ENCODE data around the gene LNP1.

DNA sequence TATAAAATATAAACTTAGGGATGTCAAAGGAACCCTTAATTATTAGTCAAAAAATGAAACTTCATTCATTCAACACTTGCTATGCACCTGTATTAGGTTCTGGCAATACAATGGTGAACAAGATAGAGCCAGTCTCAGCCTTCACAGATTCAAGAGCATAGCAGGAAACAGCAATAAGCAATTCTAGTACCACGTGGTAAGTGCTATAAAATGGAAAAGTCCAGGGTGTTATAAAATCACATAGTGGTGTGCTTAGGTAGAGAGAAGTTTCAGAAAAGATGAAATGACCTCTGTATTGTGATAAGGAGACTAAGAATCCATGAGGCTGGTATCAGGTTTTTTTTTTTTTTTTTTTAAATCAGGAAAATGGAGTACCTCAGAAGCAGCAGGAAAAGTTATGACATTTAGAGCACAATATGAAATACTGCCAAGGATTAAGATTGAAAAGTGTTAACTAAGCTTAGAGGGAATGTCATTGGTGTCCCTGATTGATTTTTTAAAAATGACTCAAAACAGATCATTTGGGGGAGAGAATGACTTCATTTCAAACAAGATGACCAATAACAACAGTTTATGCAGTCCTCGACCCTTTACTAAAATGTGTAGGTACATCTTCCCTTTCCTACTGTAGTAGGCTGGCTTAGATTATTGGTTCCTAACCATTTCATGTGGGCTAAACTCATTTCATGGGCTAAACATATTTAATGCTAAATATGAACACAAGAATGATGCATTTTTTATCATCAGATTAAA, 5.5 kb upstream of the LNP1 start:
- TF ChIP-seq, protein P1, sequence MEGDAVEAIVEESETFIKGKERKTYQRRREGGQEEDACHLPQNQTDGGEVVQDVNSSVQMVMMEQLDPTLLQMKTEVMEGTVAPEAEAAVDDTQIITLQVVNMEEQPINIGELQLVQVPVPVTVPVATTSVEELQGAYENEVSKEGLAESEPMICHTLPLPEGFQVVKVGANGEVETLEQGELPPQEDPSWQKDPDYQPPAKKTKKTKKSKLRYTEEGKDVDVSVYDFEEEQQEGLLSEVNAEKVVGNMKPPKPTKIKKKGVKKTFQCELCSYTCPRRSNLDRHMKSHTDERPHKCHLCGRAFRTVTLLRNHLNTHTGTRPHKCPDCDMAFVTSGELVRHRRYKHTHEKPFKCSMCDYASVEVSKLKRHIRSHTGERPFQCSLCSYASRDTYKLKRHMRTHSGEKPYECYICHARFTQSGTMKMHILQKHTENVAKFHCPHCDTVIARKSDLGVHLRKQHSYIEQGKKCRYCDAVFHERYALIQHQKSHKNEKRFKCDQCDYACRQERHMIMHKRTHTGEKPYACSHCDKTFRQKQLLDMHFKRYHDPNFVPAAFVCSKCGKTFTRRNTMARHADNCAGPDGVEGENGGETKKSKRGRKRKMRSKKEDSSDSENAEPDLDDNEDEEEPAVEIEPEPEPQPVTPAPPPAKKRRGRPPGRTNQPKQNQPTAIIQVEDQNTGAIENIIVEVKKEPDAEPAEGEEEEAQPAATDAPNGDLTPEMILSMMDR (IDR thresholded peaks at IDR 0.05; ENCODE audit: low read depth, low read length) = no peak
- no peak for TF ChIP-seq EZH2phosphoT487 (IDR thresholded peaks at IDR 0.05; ENCODE audit: low read depth)
